HepG2 (cell line): ENCODE data around the gene COX6A2. TPM values are rescaled to one million over a fixed set of nuclear protein-coding genes. Genes with fewer than 3 reads are reported as not detected.
A peak's percentile ranks its signal among the peaks of the same experiment; 100 is the strongest.

Experiments
- CENPBD1 ChIP-seq: sonication (generic); formaldehyde crosslinking; IDR thresholded peaks from 2 replicates; pipeline ENCODE4 v1.8.0; 2022; ENCODE audit warnings: missing genetic modification reagents, low read depth, mild to moderate bottlenecking, borderline replicate concordance
- CHD2 ChIP-seq: IDR thresholded peaks from 2 replicates; pipeline ENCODE4 v1.6.1; 2011; ENCODE audit warnings: low read depth, low read length, improper control_type of control experiment
- EEA1 ChIP-seq: sonication (generic); formaldehyde crosslinking; IDR thresholded peaks from 2 replicates; pipeline ENCODE4 v1.5.1; 2020; ENCODE audit warnings: mild to moderate bottlenecking, missing genetic modification reagents, borderline replicate concordance
- EP300 ChIP-seq, 3 experiments: sonication (generic) in 1 of 3; formaldehyde crosslinking in 1 of 3; IDR thresholded peaks; 2 replicates each; pipeline versions ENCODE4 v1.5.1 to v1.6.1; 2011 to 2020; ENCODE audit warnings: low read depth in 2 of 3, low read length in 2 of 3, borderline replicate concordance in 1 of 3, improper control_type of control experiment in 1 of 3, mild to moderate bottlenecking in 1 of 3, missing genetic modification reagents in 1 of 3, moderate library complexity in 1 of 3
- ERF ChIP-seq: IDR thresholded peaks from 2 replicates; pipeline ENCODE4 v1.6.1; 2018; ENCODE audit warnings: missing biosample characterization, missing genetic modification reagents
- ETV5 ChIP-seq: IDR thresholded peaks from 2 replicates; pipeline ENCODE4 v1.6.1; 2018; ENCODE audit warnings: missing biosample characterization, missing genetic modification reagents, inconsistent platforms, borderline replicate concordance
- FOXC1 ChIP-seq: sonication (generic); formaldehyde crosslinking; IDR thresholded peaks from 2 replicates; pipeline ENCODE4 v1.8.0; 2022; ENCODE audit warnings: mild to moderate bottlenecking, missing genetic modification reagents, borderline replicate concordance
- FOXP1 ChIP-seq, 2 experiments: fragments of 450-650 bp in 1 of 2; IDR thresholded peaks; 2 replicates each; pipeline ENCODE4 v1.6.1; 2017 to 2018; ENCODE audit warnings: antibody characterized with exemption in 1 of 2
- HNF1B ChIP-seq: sonication (generic); formaldehyde crosslinking; IDR thresholded peaks from 2 replicates; pipeline ENCODE4 v1.5.1; 2020; ENCODE audit warnings: mild to moderate bottlenecking, moderate library complexity, missing genetic modification reagents
- HNRNPK ChIP-seq: fragments of 200-400 bp; formaldehyde crosslinking; IDR thresholded peaks from 2 replicates; pipeline ENCODE4 v1.6.1; 2018; ENCODE audit warnings: low read length, low read depth, moderate library complexity, mild to moderate bottlenecking; ENCODE audit not compliant: poor library complexity, severe bottlenecking
- KLF12 ChIP-seq: sonication (generic); formaldehyde crosslinking; IDR thresholded peaks from 2 replicates; pipeline ENCODE4 v1.4.0; 2020; ENCODE audit warnings: missing genetic modification reagents, borderline replicate concordance
- MAFG ChIP-seq: sonication (generic); formaldehyde crosslinking; IDR thresholded peaks from 2 replicates; pipeline ENCODE4 v1.5.1; 2020; ENCODE audit warnings: mild to moderate bottlenecking, missing genetic modification reagents
- NFYC ChIP-seq: IDR thresholded peaks from 2 replicates; pipeline ENCODE4 v1.6.1; 2016; ENCODE audit warnings: missing genetic modification reagents, missing compliant biosample characterization
- SIN3A ChIP-seq: IDR thresholded peaks from 2 replicates; pipeline ENCODE4 v1.6.1; 2011; ENCODE audit warnings: low read depth, mild to moderate bottlenecking, control low read depth, low read length, borderline replicate concordance
- SOX5 ChIP-seq: IDR thresholded peaks from 2 replicates; pipeline ENCODE4 v1.6.1; 2016; ENCODE audit warnings: borderline replicate concordance
- TBX3 ChIP-seq: fragments of 450-650 bp; IDR thresholded peaks from 2 replicates; pipeline ENCODE4 v1.6.1; 2017; ENCODE audit warnings: antibody characterized with exemption, mild to moderate bottlenecking, inconsistent platforms, borderline replicate concordance
- THAP7 ChIP-seq: sonication (generic); formaldehyde crosslinking; IDR thresholded peaks from 2 replicates; pipeline ENCODE4 v1.8.1; 2023; ENCODE audit warnings: mild to moderate bottlenecking, missing genetic modification reagents
- ZBTB43 ChIP-seq: sonication (generic); formaldehyde crosslinking; conservative IDR thresholded peaks from 2 replicates; pipeline ENCODE4 v1.4.0; 2020; ENCODE audit warnings: missing genetic modification reagents
- ZC3H13 ChIP-seq: sonication (generic); formaldehyde crosslinking; IDR thresholded peaks from 2 replicates; pipeline ENCODE4 v1.8.1; 2023; ENCODE audit warnings: mild to moderate bottlenecking, missing genetic modification reagents, moderate library complexity
- ZEB1 ChIP-seq: IDR thresholded peaks from 2 replicates; pipeline ENCODE4 v1.6.1; 2012; ENCODE audit warnings: mild to moderate bottlenecking, low read depth, inconsistent platforms; ENCODE audit not compliant: insufficient replicate concordance
- ZFAT ChIP-seq: sonication (generic); formaldehyde crosslinking; conservative IDR thresholded peaks from 2 replicates; pipeline ENCODE4 v1.8.1; 2023; ENCODE audit warnings: missing genetic modification reagents, inconsistent platforms
- ZFYVE20 ChIP-seq: sonication (generic); formaldehyde crosslinking; IDR thresholded peaks from 2 replicates; pipeline ENCODE4 v1.8.0; 2023; ENCODE audit warnings: low read depth, mild to moderate bottlenecking, moderate library complexity, missing genetic modification reagents, borderline replicate concordance
- ZNF333 ChIP-seq: sonication (generic); formaldehyde crosslinking; IDR thresholded peaks from 2 replicates; pipeline ENCODE4 v1.4.0; 2020; ENCODE audit warnings: mild to moderate bottlenecking, missing genetic modification reagents, borderline replicate concordance
- ZNF34 ChIP-seq: sonication (generic); formaldehyde crosslinking; IDR thresholded peaks from 2 replicates; pipeline ENCODE4 v1.4.0; 2020; ENCODE audit warnings: mild to moderate bottlenecking, missing genetic modification reagents, borderline replicate concordance
- ZNF550 ChIP-seq: sonication (generic); formaldehyde crosslinking; IDR thresholded peaks from 2 replicates; pipeline ENCODE4 v1.4.0; 2020; ENCODE audit warnings: mild to moderate bottlenecking, missing genetic modification reagents, borderline replicate concordance
- ZNF580 ChIP-seq: IDR thresholded peaks from 2 replicates; pipeline ENCODE4 v1.6.1; 2016; ENCODE audit warnings: low read depth, borderline replicate concordance
- ZNF709 ChIP-seq: sonication (generic); formaldehyde crosslinking; IDR thresholded peaks from 2 replicates; pipeline ENCODE4 v1.5.0; 2020; ENCODE audit warnings: mild to moderate bottlenecking, missing genetic modification reagents
- polyA plus RNA-seq, 8 experiments: library from polyadenylated mRNA; depleted of rRNA in 3 of 8; stranded (reverse) in 7 of 8; unstranded in 1 of 8; fragments of >200 nt; fragmentation: Illumina TruSeq in 4 of 8; extraction: Trizol in 4 of 8; gene quantifications; 2 replicates each; pipeline versions ENCODE4 v1.2.1 to v1.2.3, GENCODE V29; 2011 to 2016; ENCODE audit warnings: low read depth in 4 of 8, missing spikeins in 1 of 8, mixed read lengths in 1 of 8; ENCODE audit not compliant: insufficient read depth in 1 of 8
- total RNA-seq, 5 experiments: library from RNA; depleted of rRNA; stranded (reverse); fragments of >200 nt; fragmentation: Illumina TruSeq; extraction: Trizol; gene quantifications; 2 replicates each; pipeline ENCODE4 v1.2.3, GENCODE V29; 2016; ENCODE audit warnings: low read depth in 1 of 5

COX6A2 gene
- total and polyA plus RNA-seq, 2 of the 13 experiments (the other 11 are each of a cell fraction or from before 2014, with no cell fraction given): not detected

GRCh38 chr16:31456988-31457360 lies 28.8 kb upstream of the COX6A2 start (continued):
- TF ChIP-seq ZNF34 (CRISPR knock-in tag) (no peak), SOX5 (CRISPR knock-in tag) (no peak), FOXC1 (0 out of 2 replicates have a peak, but pooled peaks have one; percentile 38), ZNF550 (no peak), HNRNPK (no peak), EEA1 (CRISPR knock-in tag) (no peak), FOXP1 (IDR thresholded peaks at IDR 0.05) (no peak), FOXP1 (CRISPR knock-in tag; IDR thresholded peaks at IDR 0.05) (no peak), CHD2 (no peak), ZNF333 (CRISPR knock-in tag) (no peak), HNF1B (CRISPR knock-in tag) (no peak), ETV5 (no peak), ZNF580 (CRISPR knock-in tag) (no peak), ZC3H13 (CRISPR knock-in tag) (peak; percentile 82; the same call in 1 of the 2 replicates), CENPBD1 (CRISPR knock-in tag) (no peak), NFYC (CRISPR knock-in tag) (no peak), ZFYVE20 (CRISPR knock-in tag) (no peak), ZEB1 (no peak), KLF12 (CRISPR knock-in tag) (no peak), ERF (CRISPR knock-in tag) (no peak), TBX3 (no peak), MAFG (CRISPR knock-in tag) (no peak), EP300 (IDR thresholded peaks at IDR 0.05; ENCODE audit: low read depth in 2 of 2, low read length in 2 of 2) (no peak), EP300 (CRISPR knock-in tag; IDR thresholded peaks at IDR 0.05; ENCODE audit: borderline replicate concordance) (no peak), SIN3A (peak; percentile 41; the same call in 1 of the 2 replicates), ZFAT (CRISPR knock-in tag) (no peak), THAP7 (no peak), ZNF709 (CRISPR knock-in tag) (no peak), ZBTB43 (CRISPR knock-in tag) (no peak)
